GM12892 (cell line): ENCODE data around the gene CHRM2.

Source experiments
- POLR2A ChIP-seq: IDR thresholded peaks from 2 replicates; pipeline ENCODE4 v1.6.1; 2011; ENCODE audit warnings: low read depth, low read length, control low read depth
- POLR2AphosphoS5 ChIP-seq: IDR thresholded peaks from 2 replicates; pipeline ENCODE4 v1.6.1; 2011; ENCODE audit warnings: low read depth, low read length, control low read depth
- TAF1 ChIP-seq: IDR thresholded peaks from 2 replicates; pipeline ENCODE4 v1.6.1; 2011; ENCODE audit warnings: low read depth, mild to moderate bottlenecking, control low read depth, low read length, borderline replicate concordance

GRCh38 chr7:136847858-136848257 is 20.6 kb upstream of the CHRM2 start:
- no peak for TF ChIP-seq POLR2A
- no peak for TF ChIP-seq TAF1
- no peak for TF ChIP-seq POLR2AphosphoS5
